GM13977 (cell line): ENCODE results near the gene CORO2B.

Source experiments
- DNase-seq: peaks from one replicate; pipeline ENCODE4 v3.0.0; 2012; ENCODE audit warnings: low spot score
- in situ Hi-C: fragments of 300-500 bp; cut with MboI; formaldehyde crosslinking; loops from one replicate; pipeline ENCODE4 v1.12.0; 2022; ENCODE audit warnings: low sequenced_read_pairs, low pct_unique_long_range_greater_than_20kb, mixed read lengths, inconsistent platforms; ENCODE audit not compliant: unreplicated experiment
- TF ChIP-seq, protein P1 (sequence below): IDR thresholded peaks from 2 replicates; pipeline ENCODE4 v1.5.1; 2012; ENCODE audit warnings: mild to moderate bottlenecking, control low read depth; ENCODE audit not compliant: insufficient read depth; ENCODE audit errors: extremely low read depth, missing control alignments

CORO2B gene

DNA sequence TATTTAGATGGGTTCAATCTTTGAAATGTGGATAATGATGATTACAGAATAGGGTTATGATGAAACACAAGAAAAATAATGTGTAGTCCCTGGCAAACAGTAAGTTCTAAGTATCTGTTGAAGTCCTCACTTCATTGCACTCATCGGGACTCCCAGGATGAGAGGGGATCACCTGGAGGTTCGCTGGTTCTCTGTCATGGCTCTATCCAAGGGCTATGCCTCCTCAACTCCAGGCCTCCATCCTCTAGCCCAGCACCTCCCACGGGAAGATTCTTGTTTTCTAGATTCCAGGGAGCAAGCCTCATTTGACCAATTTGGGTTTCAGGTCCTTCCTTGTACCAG lies 196.4 kb downstream of the CORO2B start:
- TF ChIP-seq, protein P1, sequence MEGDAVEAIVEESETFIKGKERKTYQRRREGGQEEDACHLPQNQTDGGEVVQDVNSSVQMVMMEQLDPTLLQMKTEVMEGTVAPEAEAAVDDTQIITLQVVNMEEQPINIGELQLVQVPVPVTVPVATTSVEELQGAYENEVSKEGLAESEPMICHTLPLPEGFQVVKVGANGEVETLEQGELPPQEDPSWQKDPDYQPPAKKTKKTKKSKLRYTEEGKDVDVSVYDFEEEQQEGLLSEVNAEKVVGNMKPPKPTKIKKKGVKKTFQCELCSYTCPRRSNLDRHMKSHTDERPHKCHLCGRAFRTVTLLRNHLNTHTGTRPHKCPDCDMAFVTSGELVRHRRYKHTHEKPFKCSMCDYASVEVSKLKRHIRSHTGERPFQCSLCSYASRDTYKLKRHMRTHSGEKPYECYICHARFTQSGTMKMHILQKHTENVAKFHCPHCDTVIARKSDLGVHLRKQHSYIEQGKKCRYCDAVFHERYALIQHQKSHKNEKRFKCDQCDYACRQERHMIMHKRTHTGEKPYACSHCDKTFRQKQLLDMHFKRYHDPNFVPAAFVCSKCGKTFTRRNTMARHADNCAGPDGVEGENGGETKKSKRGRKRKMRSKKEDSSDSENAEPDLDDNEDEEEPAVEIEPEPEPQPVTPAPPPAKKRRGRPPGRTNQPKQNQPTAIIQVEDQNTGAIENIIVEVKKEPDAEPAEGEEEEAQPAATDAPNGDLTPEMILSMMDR: no peak
- in situ Hi-C loops: no loop called here
- DNase-seq: no peak

DNA sequence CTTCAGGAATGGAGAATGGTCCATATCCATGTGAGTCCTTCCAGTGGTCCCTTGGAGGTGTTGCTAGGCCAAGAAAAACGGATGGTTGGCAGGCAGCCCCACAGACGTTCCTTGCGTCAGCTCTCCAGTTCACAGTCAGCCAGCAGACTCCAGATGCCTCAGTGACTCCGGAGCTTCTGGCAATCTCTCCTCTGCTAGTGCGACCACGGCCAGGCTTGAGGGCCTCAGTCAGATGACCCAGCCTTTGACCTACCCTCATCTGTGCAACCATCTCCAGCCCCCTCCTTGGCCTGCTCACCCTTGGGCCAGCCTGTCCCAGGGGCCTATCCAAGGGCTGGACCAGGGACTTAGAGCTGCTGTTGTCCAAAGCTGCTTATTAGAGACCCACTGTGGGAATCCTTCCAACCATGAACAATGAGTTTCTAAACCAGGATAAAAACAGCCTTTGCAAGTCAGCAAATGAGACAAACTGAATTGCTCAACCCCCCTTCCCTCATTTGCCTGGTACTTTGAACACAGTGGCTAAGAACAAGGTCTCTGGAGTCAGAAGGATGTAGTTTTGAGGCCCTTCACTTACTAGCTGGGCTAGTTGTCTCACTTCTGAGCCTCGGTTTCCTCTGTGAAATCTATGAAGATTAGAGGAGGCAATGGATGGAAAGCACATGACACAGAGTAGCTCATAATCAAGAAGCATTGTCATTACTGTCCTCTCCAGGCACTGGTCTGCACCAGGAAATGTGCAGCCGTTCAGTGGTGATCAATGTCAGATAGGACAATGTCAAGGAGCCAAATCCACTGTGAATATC lies 197.1 kb downstream of the CORO2B start:
- in situ Hi-C loops: no loop called here
- DNase-seq: no peak
- TF ChIP-seq, protein P1: no peak

DNA sequence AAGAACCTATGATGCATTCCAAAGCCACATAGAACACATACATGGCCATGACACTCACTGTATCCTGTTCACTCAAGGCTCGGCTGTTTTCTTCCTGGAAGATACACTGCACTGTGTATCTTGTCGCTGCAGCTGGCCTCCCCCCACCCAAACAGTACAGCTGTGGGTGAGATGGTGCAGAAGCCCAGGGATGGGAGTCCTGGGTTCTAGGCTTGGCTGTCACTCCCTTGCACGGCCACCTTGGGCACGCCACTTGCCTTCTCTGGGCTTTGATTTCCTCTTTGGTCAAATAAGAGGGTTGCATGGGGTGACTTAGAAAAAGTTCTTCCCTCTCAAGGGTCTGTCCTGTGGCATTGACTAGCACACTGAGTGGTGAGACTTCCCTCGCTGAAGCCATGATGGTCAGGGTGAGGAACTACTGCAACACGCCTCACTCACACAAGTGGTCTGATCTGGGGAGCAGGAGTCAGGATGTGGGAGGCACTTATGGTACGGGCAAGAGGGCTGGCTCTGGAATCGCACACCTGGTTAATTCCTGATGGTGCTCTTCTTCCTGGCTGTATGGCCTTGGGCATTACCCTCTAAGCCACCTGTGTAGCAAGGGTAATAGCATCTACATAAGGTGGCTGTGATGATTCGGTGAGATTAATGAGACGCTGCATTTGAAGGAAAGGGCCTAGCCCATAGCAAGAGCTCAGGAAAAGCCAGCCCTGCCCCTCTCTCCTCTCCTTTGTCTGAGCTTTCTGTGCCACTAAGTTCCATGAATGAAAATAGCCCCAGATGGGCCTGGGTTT lies 197.9 kb downstream of the CORO2B start:
- DNase-seq: no peak
- in situ Hi-C loops: no loop called here
- TF ChIP-seq, protein P1: no peak
